Measurements from ENCODE around the gene NFATC2. TPM values are rescaled to one million over a fixed set of nuclear protein-coding genes. Genes with fewer than 3 reads are reported as not detected.
"Not testable (repeated sequence)": the region's sequence is repeated elsewhere in the genome, so short reads cannot be mapped to it uniquely, and the experiment has no call there.

Gene NFATC2
- total RNA-seq, 3 donors from 2014 or later (not counting 1 experiment from before 2014, with no cell fraction given), result 141 to 195 (median 160) TPM

DNA sequence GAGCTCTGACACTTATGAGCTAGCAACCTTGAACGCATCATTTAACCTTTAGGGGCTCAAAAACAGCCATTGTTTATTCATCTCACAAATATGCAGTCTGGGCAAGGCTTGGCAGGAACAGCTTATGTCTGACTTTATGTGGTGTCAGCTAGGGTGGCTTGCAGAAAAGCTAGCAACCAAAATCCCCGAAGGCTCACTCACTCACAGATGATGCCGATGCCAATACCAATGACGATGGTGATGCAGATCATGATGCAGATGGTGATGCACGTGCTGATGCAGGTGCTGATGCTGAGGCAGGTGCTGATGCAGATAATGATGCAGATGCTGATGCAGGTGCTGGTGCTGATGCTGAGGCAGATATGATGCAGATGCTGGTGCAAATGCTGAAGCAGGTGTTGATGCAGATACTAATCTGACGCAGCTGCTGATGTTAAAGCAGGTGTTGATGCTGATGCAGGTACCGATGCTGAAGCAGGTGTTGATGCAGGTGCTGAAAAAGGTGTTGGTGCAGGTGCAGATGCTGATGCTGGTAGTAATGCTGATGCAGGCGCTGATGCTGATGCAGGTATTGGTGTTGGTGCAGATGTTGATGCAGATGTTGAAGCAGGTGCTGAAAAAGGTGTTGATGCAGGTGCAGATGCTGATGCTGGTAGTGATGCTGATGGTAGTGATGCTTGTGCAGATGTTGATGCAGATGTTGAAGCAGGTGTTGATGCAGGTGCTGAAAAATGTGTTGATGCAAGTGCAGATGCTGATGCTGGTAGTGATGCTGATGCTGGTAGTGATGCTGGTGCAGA lies 195.6 kb downstream of the NFATC2 start:
- no peak for ATAC-seq
- no peaks in the 10 kb centered on the region for H3K4me1 ChIP-seq (ENCODE audit: control insufficient read depth, insufficient read depth, low read length)
- H3K9me3 ChIP-seq (ENCODE audit: control insufficient read depth, insufficient read depth, low read length), result no peaks in the 10 kb centered on the region
- no peak overlapping the region for H3K4me3 ChIP-seq (ENCODE audit: low read length)
- intact Hi-C loops (cut with micrococcal nuclease), result no loop called here
- Mint-ChIP-seq H3K4me3 (no peak overlapping the region), H3K27me3 (ENCODE audit: low read depth in 2 of 2) (no peaks in the 10 kb centered on the region), H3K36me3 (no peaks in the 10 kb centered on the region), H3K27ac (no peak overlapping the region), H3K4me1 (no peaks in the 10 kb centered on the region), H3K9me3 (no peaks in the 10 kb centered on the region)
- no peaks in the 10 kb centered on the region for H3K36me3 ChIP-seq (ENCODE audit: control insufficient read depth, insufficient read depth, low read length)
- no peaks in the 10 kb centered on the region for H3K27me3 ChIP-seq (ENCODE audit: control insufficient read depth, insufficient read depth, low read length)
- DNase-seq, result no peak
- TF ChIP-seq, protein P1, sequence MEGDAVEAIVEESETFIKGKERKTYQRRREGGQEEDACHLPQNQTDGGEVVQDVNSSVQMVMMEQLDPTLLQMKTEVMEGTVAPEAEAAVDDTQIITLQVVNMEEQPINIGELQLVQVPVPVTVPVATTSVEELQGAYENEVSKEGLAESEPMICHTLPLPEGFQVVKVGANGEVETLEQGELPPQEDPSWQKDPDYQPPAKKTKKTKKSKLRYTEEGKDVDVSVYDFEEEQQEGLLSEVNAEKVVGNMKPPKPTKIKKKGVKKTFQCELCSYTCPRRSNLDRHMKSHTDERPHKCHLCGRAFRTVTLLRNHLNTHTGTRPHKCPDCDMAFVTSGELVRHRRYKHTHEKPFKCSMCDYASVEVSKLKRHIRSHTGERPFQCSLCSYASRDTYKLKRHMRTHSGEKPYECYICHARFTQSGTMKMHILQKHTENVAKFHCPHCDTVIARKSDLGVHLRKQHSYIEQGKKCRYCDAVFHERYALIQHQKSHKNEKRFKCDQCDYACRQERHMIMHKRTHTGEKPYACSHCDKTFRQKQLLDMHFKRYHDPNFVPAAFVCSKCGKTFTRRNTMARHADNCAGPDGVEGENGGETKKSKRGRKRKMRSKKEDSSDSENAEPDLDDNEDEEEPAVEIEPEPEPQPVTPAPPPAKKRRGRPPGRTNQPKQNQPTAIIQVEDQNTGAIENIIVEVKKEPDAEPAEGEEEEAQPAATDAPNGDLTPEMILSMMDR (IDR thresholded peaks at IDR 0.05), result no peak
- H3K27ac ChIP-seq (ENCODE audit: low read length), result no peak overlapping the region
- 90% methylated on average over 8 of the region's 8 CpGs for WGBS (ENCODE audit: insufficient coverage)

GRCh38 chr20:51345601-51346101 lies 196.9 kb downstream of the NFATC2 start:
- intact Hi-C loops (cut with micrococcal nuclease), result no loop called here

DNA sequence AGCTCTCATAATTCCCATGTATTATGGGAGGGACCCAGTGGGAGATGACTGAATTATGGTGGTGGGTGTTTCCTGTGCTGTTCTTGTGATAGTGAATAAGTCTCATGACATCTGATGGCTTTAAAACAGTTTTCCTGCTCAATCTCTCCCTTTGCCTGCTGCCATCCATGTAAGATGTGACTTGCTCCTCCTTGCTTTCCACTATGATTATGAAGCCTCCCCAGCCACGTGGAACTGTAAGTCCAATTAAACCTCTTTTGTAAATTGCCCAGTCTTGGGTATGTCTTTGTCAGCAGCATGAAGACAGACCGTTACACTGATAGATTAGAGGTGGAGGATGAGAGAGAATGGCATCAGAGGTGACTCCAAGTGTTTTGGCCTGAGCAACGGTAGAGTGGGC lies 198.7 kb downstream of the NFATC2 start:
- H3K4me1 Mint-ChIP-seq; H3K36me3 Mint-ChIP-seq; H3K36me3 ChIP-seq (ENCODE audit: control insufficient read depth, insufficient read depth, low read length); H3K9me3 ChIP-seq (ENCODE audit: control insufficient read depth, insufficient read depth, low read length); H3K27me3 Mint-ChIP-seq (ENCODE audit: low read depth in 2 of 2); H3K4me3 Mint-ChIP-seq; DNase-seq; H3K9me3 Mint-ChIP-seq; H3K27me3 ChIP-seq (ENCODE audit: control insufficient read depth, insufficient read depth, low read length); H3K4me1 ChIP-seq (ENCODE audit: control insufficient read depth, insufficient read depth, low read length); intact Hi-C loops (cut with micrococcal nuclease); H3K27ac Mint-ChIP-seq; H3K4me3 ChIP-seq (ENCODE audit: low read length); ATAC-seq; H3K27ac ChIP-seq (ENCODE audit: low read length): not testable (repeated sequence)
- 46% methylated on average over 3 of the region's 3 CpGs for WGBS (ENCODE audit: insufficient coverage)

More at GRCh38 chr20:51345601-51346101, 196.9 kb downstream of the NFATC2 start:
- no peak overlapping the region for H3K27ac Mint-ChIP-seq
- WGBS (ENCODE audit: insufficient coverage), result 74% methylated on average over 8 of the region's 8 CpGs
- H3K27me3 Mint-ChIP-seq (ENCODE audit: low read depth in 2 of 2), result no peaks in the 10 kb centered on the region
- H3K4me1 ChIP-seq (ENCODE audit: control insufficient read depth, insufficient read depth, low read length), result no peaks in the 10 kb centered on the region
- no peaks in the 10 kb centered on the region for H3K9me3 Mint-ChIP-seq
- no peak overlapping the region for H3K27ac ChIP-seq (ENCODE audit: low read length)
- H3K36me3 Mint-ChIP-seq, result no peaks in the 10 kb centered on the region
- no peak for ATAC-seq
- no peak for DNase-seq
- H3K4me3 Mint-ChIP-seq, result no peak overlapping the region
- TF ChIP-seq, protein P1 (IDR thresholded peaks at IDR 0.05), result no peak
- H3K36me3 ChIP-seq (ENCODE audit: control insufficient read depth, insufficient read depth, low read length), result no peaks in the 10 kb centered on the region
- no peak overlapping the region for H3K4me3 ChIP-seq (ENCODE audit: low read length)
- no peaks in the 10 kb centered on the region for H3K27me3 ChIP-seq (ENCODE audit: control insufficient read depth, insufficient read depth, low read length)
- H3K9me3 ChIP-seq (ENCODE audit: control insufficient read depth, insufficient read depth, low read length), result no peaks in the 10 kb centered on the region
- H3K4me1 Mint-ChIP-seq, result no peaks in the 10 kb centered on the region

DNA sequence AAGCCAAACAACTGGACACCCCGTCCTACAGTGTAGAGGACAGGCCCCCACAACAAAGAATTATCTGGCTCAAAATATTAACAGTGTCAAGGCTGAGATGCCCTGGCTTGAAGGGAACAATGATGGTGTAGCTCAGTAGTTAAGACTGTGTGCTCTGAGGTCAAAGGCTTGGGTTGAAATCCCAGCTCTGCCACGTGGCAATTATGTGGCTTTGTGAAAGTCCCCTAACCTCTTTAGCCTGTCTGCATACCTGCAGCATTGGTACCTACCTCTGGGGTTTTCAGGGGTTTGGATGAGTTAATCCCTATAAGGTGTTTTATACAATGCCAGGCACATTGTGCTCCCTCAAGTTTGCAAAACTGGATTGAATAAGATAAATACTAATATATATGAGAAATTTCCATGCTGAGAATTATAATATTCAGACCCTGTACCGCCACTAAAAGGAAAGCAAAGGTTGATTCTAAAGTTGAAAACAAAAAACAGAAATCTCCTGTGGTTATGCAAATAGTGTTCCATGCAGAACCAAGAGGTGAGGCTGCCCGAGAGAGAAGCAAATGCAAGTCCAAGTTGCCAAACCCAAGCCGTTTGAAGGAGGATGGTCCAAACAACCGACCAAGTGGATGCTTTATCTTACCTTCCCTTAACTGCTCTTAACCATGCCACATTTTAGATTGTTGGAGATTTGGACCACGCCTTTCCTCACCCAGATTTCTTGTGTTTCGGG lies 199.8 kb downstream of the NFATC2 start:
- H3K4me3 ChIP-seq (ENCODE audit: low read length), result no peak overlapping the region
- no peaks in the 10 kb centered on the region for H3K4me1 ChIP-seq (ENCODE audit: control insufficient read depth, insufficient read depth, low read length)
- no peaks in the 10 kb centered on the region for H3K9me3 ChIP-seq (ENCODE audit: control insufficient read depth, insufficient read depth, low read length)
- no peaks in the 10 kb centered on the region for H3K36me3 ChIP-seq (ENCODE audit: control insufficient read depth, insufficient read depth, low read length)
- intact Hi-C loops (cut with micrococcal nuclease), result no loop called here
- no peak for ATAC-seq
- Mint-ChIP-seq H3K36me3 (no peaks in the 10 kb centered on the region), H3K27ac (no peak overlapping the region), H3K4me1 (peaks cover 10 to 12% of the 10 kb centered on the region in 2 donors), H3K9me3 (no peaks in the 10 kb centered on the region), H3K4me3 (no peak overlapping the region), H3K27me3 (ENCODE audit: low read depth in 2 of 2) (no peaks in the 10 kb centered on the region)
- 79% methylated on average over 8 of the region's 8 CpGs for WGBS (ENCODE audit: insufficient coverage)
- H3K27me3 ChIP-seq (ENCODE audit: control insufficient read depth, insufficient read depth, low read length), result no peaks in the 10 kb centered on the region
- no peak for DNase-seq
- H3K27ac ChIP-seq (ENCODE audit: low read length), result no peak overlapping the region
- TF ChIP-seq, protein P1 (IDR thresholded peaks at IDR 0.05), result no peak

Data from natural killer cell (primary cell).